GM12878 (cell line): ENCODE measurements around the gene MAPK8IP3. TPM values are rescaled to one million over a fixed set of nuclear protein-coding genes. Genes with fewer than 3 reads are reported as not detected.

Experiments
- ATAC-seq: fragments of 200-7000 bp; cut with Tn5 transposase; 3 replicates; pipeline ENCODE4 v1.9.1; 2020; ENCODE audit warnings: mild to moderate bottlenecking, moderate library complexity
- BruUV-seq: library from RNA; stranded (reverse); fragments of 400-500 nt; replicated peaks from 2 replicates; lab custom pipeline; 2021; lab: Mats Ljungman, UMichigan
- CTCF ChIA-PET: fragments of 300-600 bp; sonication (Branson Sonifier 250); formaldehyde crosslinking; extraction: SDS; loops from one replicate; lab custom pipeline; 2021; ENCODE audit warnings: inconsistent platforms; lab: Yijun Ruan, JAX
- POLR2A ChIA-PET: fragments of 350-600 bp; formaldehyde crosslinking; extraction: SDS; loops from one replicate; lab custom pipeline; 2021; ENCODE audit warnings: inconsistent platforms; lab: Charles Lee
- RAD21 ChIA-PET: fragments of 300-600 bp; sonication (Branson Sonifier 250); formaldehyde crosslinking; loops from one replicate; lab custom pipeline; 2023; ENCODE audit warnings: antibody characterized with exemption; ENCODE audit not compliant: unreplicated experiment; lab: Charles Lee
- SMC1A ChIA-PET: fragments of 300-600 bp; sonication (Branson Sonifier 250); formaldehyde crosslinking; loops from one replicate; lab custom pipeline; 2023; ENCODE audit not compliant: unreplicated experiment, uncharacterized antibody; lab: Charles Lee
- DNase-seq: peaks from one replicate; pipeline ENCODE4 v3.0.0-alpha.2; 2011; ENCODE audit warnings: low read depth, low spot score
- FAIRE-seq: peaks from 3 replicates; lab custom pipeline; 2011; peaks lifted over from hg19 to GRCh38; lab: Jason Lieb, UNC
- H2AFZ ChIP-seq: 2 replicates; pipeline ENCODE4 v1.6.0; 2011; ENCODE audit warnings: low read depth, low read length, control low read depth; ENCODE audit not compliant: control insufficient read depth
- H3K27ac ChIP-seq: 2 replicates; pipeline ENCODE4 v1.5.1; 2011; ENCODE audit warnings: control low read depth; ENCODE audit not compliant: control insufficient read depth, insufficient read depth
- H3K27me3 ChIP-seq, 2 experiments: replicated peaks in 1 of 2; 2 replicates each; pipeline versions ENCODE4 v1.6.0 to v1.6.1; 2011; ENCODE audit warnings: low read length in 1 of 2; ENCODE audit not compliant: control insufficient read depth in 2 of 2, insufficient read depth in 2 of 2
- H3K36me3 ChIP-seq, 2 experiments: 2 replicates each; pipeline ENCODE4 v1.5.1; 2011; ENCODE audit warnings: low read length in 1 of 2; ENCODE audit not compliant: control insufficient read depth in 2 of 2, insufficient read depth in 2 of 2
- H3K4me1 ChIP-seq: 2 replicates; pipeline ENCODE4 v1.6.1; 2011; ENCODE audit warnings: mild to moderate bottlenecking, low read length, moderate library complexity, mixed read lengths; ENCODE audit not compliant: control insufficient read depth, insufficient read depth
- H3K4me2 ChIP-seq: 2 replicates; pipeline ENCODE4 v1.6.0; 2011; ENCODE audit warnings: control low read depth; ENCODE audit not compliant: control insufficient read depth, insufficient read depth
- H3K4me3 ChIP-seq: fragments of 200-600 bp; sonication (generic); 2 replicates; pipeline ENCODE4 v1.5.1; 2016
- H3K79me2 ChIP-seq: 2 replicates; pipeline ENCODE4 v1.6.0; 2011; ENCODE audit warnings: low read length; ENCODE audit not compliant: control insufficient read depth, insufficient read depth
- H3K9ac ChIP-seq: 2 replicates; pipeline ENCODE4 v1.8.0; 2011; ENCODE audit warnings: low read length, control low read depth, mixed read lengths; ENCODE audit not compliant: control insufficient read depth, insufficient read depth
- H3K9me3 ChIP-seq: replicated peaks from 3 replicates; pipeline ENCODE4 v1.5.1; 2011; ENCODE audit warnings: mild to moderate bottlenecking, low read length; ENCODE audit not compliant: control insufficient read depth, insufficient read depth
- H4K20me1 ChIP-seq: 2 replicates; pipeline ENCODE4 v1.6.0; 2011; ENCODE audit not compliant: control insufficient read depth, insufficient read depth
- BCLAF1 ChIP-seq: fragments of 450-650 bp; IDR thresholded peaks from 2 replicates; pipeline ENCODE4 v1.6.1; 2017; ENCODE audit warnings: antibody characterized with exemption, mild to moderate bottlenecking, moderate library complexity
- CBX5 ChIP-seq: sonication (generic); IDR thresholded peaks from 2 replicates; pipeline ENCODE4 v1.6.1; 2016; ENCODE audit warnings: low read depth, moderate library complexity, mild to moderate bottlenecking, inconsistent platforms
- CEBPB ChIP-seq, 2 experiments: fragments of 150-350 bp in 1 of 2; IDR thresholded peaks; 2 replicates each; pipeline ENCODE4 v1.6.1; 2012 to 2014; ENCODE audit warnings: low read depth in 2 of 2, low read length in 2 of 2, borderline replicate concordance in 1 of 2, inconsistent platforms in 1 of 2
- CREM ChIP-seq: IDR thresholded peaks from 2 replicates; pipeline ENCODE4 v1.6.1; 2014; ENCODE audit warnings: antibody characterized with exemption, low read depth
- CTCF ChIP-seq, 3 experiments: IDR thresholded peaks in 2 of 3; conservative IDR thresholded peaks in 1 of 3; 2 replicates each; pipeline ENCODE4 v1.5.1; 2011; ENCODE audit warnings: low read depth in 3 of 3, low read length in 3 of 3, mild to moderate bottlenecking in 3 of 3, control low read depth in 2 of 3, moderate library complexity in 2 of 3, inconsistent platforms in 1 of 3, mixed read lengths in 1 of 3; ENCODE audit not compliant: control insufficient read depth in 2 of 3, insufficient read depth in 1 of 3; ENCODE audit errors: extremely low read depth in 1 of 3
- EED ChIP-seq: sonication (generic); IDR thresholded peaks from 2 replicates; pipeline ENCODE4 v1.6.1; 2016; ENCODE audit warnings: antibody characterized with exemption, low read depth
- ESRRA ChIP-seq: IDR thresholded peaks from 2 replicates; pipeline ENCODE4 v1.6.1; 2012; ENCODE audit warnings: mild to moderate bottlenecking, low read length, improper control_type of control experiment
- IRF3 ChIP-seq: fragments of 450-650 bp; IDR thresholded peaks from 2 replicates; pipeline ENCODE4 v1.6.1; 2014; ENCODE audit warnings: mild to moderate bottlenecking
- MYC ChIP-seq: IDR thresholded peaks from 2 replicates; pipeline ENCODE4 v1.6.1; 2011; ENCODE audit warnings: mild to moderate bottlenecking, low read length, moderate library complexity, inconsistent platforms; ENCODE audit not compliant: insufficient read depth, insufficient replicate concordance, insufficient read length, severe bottlenecking
- PKNOX1 ChIP-seq: fragments of 450-650 bp; IDR thresholded peaks from 2 replicates; pipeline ENCODE4 v1.6.1; 2016; ENCODE audit warnings: mild to moderate bottlenecking
- SIN3A ChIP-seq: IDR thresholded peaks from 2 replicates; pipeline ENCODE4 v1.6.1; 2012; ENCODE audit warnings: low read depth, low read length, improper control_type of control experiment
- SPI1 ChIP-seq: IDR thresholded peaks from 2 replicates; pipeline ENCODE4 v1.6.1; 2011; ENCODE audit warnings: low read depth, mild to moderate bottlenecking, low read length, moderate library complexity, borderline replicate concordance; ENCODE audit not compliant: insufficient read depth
- TCF12 ChIP-seq: IDR thresholded peaks from 2 replicates; pipeline ENCODE4 v1.6.1; 2011; ENCODE audit warnings: low read depth, mild to moderate bottlenecking, low read length
- TCF7 ChIP-seq: IDR thresholded peaks from 2 replicates; pipeline ENCODE4 v1.6.1; 2014; ENCODE audit warnings: antibody characterized with exemption, borderline replicate concordance
- ZBED1 ChIP-seq: IDR thresholded peaks from 2 replicates; pipeline ENCODE4 v1.6.1; 2016; ENCODE audit warnings: borderline replicate concordance
- ZNF384 ChIP-seq: IDR thresholded peaks from 2 replicates; pipeline ENCODE4 v1.6.1; 2012; ENCODE audit warnings: low read depth, mild to moderate bottlenecking, low read length, improper control_type of control experiment, borderline replicate concordance
- WGBS: methylation state at CpG from one replicate; pipeline ENCODE4 v1.1.6; 2016; ENCODE audit warnings: low lambda C conversion rate; ENCODE audit not compliant: insufficient replicate concordance, insufficient coverage; ENCODE audit errors: missing lambda C conversion rate; 5-methylcytosine and 5-hydroxymethylcytosine counted together
- in situ Hi-C: fragments of 300-500 bp; cut with MboI; formaldehyde crosslinking; loops from 9 replicates; pipeline ENCODE4 v1.14.3; 2018; ENCODE audit warnings: mixed read lengths
- intact Hi-C: fragments of 100-400 bp; cut with micrococcal nuclease; formaldehyde crosslinking; loops from one replicate; pipeline ENCODE4 v1.14.2; 2022; ENCODE audit not compliant: unreplicated experiment
- polyA plus RNA-seq, 11 experiments: library from polyadenylated mRNA; depleted of rRNA in 4 of 11; unstranded in 6 of 11; stranded (reverse) in 5 of 11; fragments of >200 nt; fragmentation: Nextera tagmentation in 4 of 11; fragmentation: Illumina TruSeq in 1 of 11; extraction: Ambion mirVana in 4 of 11; extraction: Trizol in 1 of 11; gene quantifications; 1 replicate in 1 of 11; 2 replicates in 10 of 11; pipeline versions ENCODE4 v1.2.1 to v1.2.3, GENCODE V29; 2011 to 2016; ENCODE audit warnings: inconsistent platforms in 2 of 11, missing spikeins in 2 of 11, low read depth in 1 of 11
- total RNA-seq, 4 experiments: library from RNA; depleted of rRNA in 3 of 4; stranded (reverse); fragments of >200 nt in 3 of 4; fragmentation: Illumina TruSeq in 1 of 4; extraction: Trizol in 1 of 4; gene quantifications; 2 replicates each; pipeline versions ENCODE4 v1.2.1 to v1.2.3, GENCODE V29; 2013 to 2021
- TF ChIP-seq, protein P1 (sequence below): IDR thresholded peaks from 2 replicates; pipeline ENCODE4 v1.6.1; 2012; ENCODE audit warnings: low read length, inconsistent platforms

The MAPK8IP3 gene
- total and polyA plus RNA-seq, 10 of the 15 experiments (the other 5 are each of a cell fraction or from before 2014, with no cell fraction given), result 0.06 to 67.9 (median 18.2) TPM

GRCh38 chr16:1785846-1786170 lies 79.8 kb downstream of the MAPK8IP3 start:
- ChIA-PET RAD21 (no interaction called here), CTCF (no interaction called here), SMC1A (no interaction called here), POLR2A (no interaction called here)
- 89% methylated on average over 12 of the region's 14 CpGs for WGBS
- H3K79me2 ChIP-seq, result peaks cover 15% of the 10 kb centered on the region
- FAIRE-seq (no peak), ATAC-seq (no peak), DNase-seq (no peak)
- no peak overlapping the region for H3K4me2 ChIP-seq
- no peaks in the 10 kb centered on the region for H3K27me3 ChIP-seq
- in situ Hi-C loops, result no loop called here
- intact Hi-C loops, result no loop called here
- H3K27ac ChIP-seq, result no peak overlapping the region
- BruUV-seq, result no TSS peak
- H3K36me3 ChIP-seq, result peaks cover 7 to 8% of the 10 kb centered on the region in 2 experiments; a peak in 3 of 4 replicates
- no peak overlapping the region for H2AFZ ChIP-seq
- peaks cover 6% of the 10 kb centered on the region; the same call in 1 of the 2 replicates for H3K4me1 ChIP-seq
- no peaks in the 10 kb centered on the region for H3K9me3 ChIP-seq
- H3K4me3 ChIP-seq, result no peak overlapping the region
- no peak for TF ChIP-seq SPI1
- no peak for TF ChIP-seq CTCF (IDR thresholded peaks at IDR 0.05 in 2 of 3, conservative IDR thresholded peaks at IDR 0.05 in 1 of 3; ENCODE audit: control insufficient read depth in 2 of 3, extremely low read depth in 1 of 3, insufficient read depth in 1 of 3, low read depth in 3 of 3, low read length in 3 of 3)
- TF ChIP-seq BCLAF1, result no peak
- no peak for TF ChIP-seq TCF7
- TF ChIP-seq EED, result no peak
- TF ChIP-seq SIN3A, result no peak
- TF ChIP-seq PKNOX1, result no peak
- TF ChIP-seq, protein P1, sequence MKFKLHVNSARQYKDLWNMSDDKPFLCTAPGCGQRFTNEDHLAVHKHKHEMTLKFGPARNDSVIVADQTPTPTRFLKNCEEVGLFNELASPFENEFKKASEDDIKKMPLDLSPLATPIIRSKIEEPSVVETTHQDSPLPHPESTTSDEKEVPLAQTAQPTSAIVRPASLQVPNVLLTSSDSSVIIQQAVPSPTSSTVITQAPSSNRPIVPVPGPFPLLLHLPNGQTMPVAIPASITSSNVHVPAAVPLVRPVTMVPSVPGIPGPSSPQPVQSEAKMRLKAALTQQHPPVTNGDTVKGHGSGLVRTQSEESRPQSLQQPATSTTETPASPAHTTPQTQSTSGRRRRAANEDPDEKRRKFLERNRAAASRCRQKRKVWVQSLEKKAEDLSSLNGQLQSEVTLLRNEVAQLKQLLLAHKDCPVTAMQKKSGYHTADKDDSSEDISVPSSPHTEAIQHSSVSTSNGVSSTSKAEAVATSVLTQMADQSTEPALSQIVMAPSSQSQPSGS, result no peak
- TF ChIP-seq MYC, result no peak
- TF ChIP-seq TCF12, result no peak
- no peak for TF ChIP-seq CREM
- no peak for TF ChIP-seq ZNF384
- no peak for TF ChIP-seq ESRRA
- no peak for TF ChIP-seq CBX5
- TF ChIP-seq CEBPB (IDR thresholded peaks at IDR 0.05; ENCODE audit: borderline replicate concordance in 1 of 2, low read depth in 2 of 2, low read length in 2 of 2), result no peak
- no peak for TF ChIP-seq ZBED1
- no peak for TF ChIP-seq IRF3
- no peak overlapping the region for H3K9ac ChIP-seq
- H4K20me1 ChIP-seq, result no peaks in the 10 kb centered on the region
